Measurements from ENCODE around the gene MED12L. TPM values are rescaled to one million over a fixed set of nuclear protein-coding genes. Genes with fewer than 3 reads are reported as not detected.

MED12L gene
- total and polyA plus RNA-seq, 9 of the 15 experiments (the other 6 are each of a cell fraction or from before 2014, with no cell fraction given), result not detected

DNA sequence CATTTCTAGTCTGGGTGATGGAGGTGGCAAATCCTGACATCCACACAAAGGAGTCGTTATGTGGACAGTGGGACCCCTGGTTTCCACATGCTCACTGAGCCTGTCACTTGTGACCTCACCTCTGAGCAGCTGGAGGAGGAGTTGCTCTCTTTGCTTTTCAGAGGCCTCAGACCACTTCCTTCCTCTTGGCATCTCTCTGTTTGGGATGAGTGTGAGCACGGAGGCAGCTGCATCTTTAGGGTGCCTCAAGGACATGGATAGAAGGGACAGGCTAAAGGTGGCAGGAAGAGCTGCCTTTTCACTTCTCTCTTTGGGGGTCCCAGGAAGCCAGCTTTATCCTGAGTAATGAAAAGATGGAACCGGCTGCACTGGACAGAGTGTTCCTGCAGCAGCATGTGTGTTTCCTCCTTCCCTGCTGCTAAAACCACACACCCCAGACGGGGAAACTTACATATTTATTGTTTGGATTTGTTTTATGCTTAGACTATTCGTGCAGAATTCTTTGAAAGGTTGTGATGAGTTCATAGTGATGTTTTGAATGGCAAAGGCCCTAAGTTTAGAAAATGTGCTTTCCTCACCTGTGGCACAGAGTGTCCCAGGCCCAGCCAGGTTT lies 85.8 kb downstream of the MED12L start:
- Histone ChIP-seq H3K9ac (ENCODE audit: insufficient read depth in 1 of 2, low read depth in 2 of 2, low read length in 2 of 2) (no peak overlapping the region), H3K27me3 (ENCODE audit: control insufficient read depth in 2 of 2, insufficient read depth in 2 of 2, low read length in 2 of 2) (peaks cover 4% of the 10 kb centered on the region in 2 experiments; a peak in 3 of 5 replicates), H2AFZ (ENCODE audit: low read depth, low read length) (no peak overlapping the region), H3K4me3 (no peak overlapping the region), H3K79me2 (ENCODE audit: control insufficient read depth, insufficient read depth, low read length) (no peaks in the 10 kb centered on the region), H3K9me3 (replicated peaks; ENCODE audit: control insufficient read depth, insufficient read depth, low read depth, low read length) (no peaks in the 10 kb centered on the region), H3K27ac (ENCODE audit: extremely low read depth, low read depth, low read length) (no peak overlapping the region), H3K4me2 (ENCODE audit: insufficient read depth, low read length) (no peak overlapping the region), H3K4me1 (replicated peaks in 1 of 2; ENCODE audit: control insufficient read depth in 2 of 2, insufficient read depth in 2 of 2, low read length in 2 of 2) (no peaks in the 10 kb centered on the region), H3K9me1 (ENCODE audit: control insufficient read depth, insufficient read depth, low read length) (no peaks in the 10 kb centered on the region), H4K20me1 (replicated peaks; ENCODE audit: control insufficient read depth, insufficient read depth, low read length) (no peaks in the 10 kb centered on the region), H3K36me3 (ENCODE audit: control insufficient read depth, insufficient read depth, low read length) (no peaks in the 10 kb centered on the region)
- intact Hi-C loops (cut with micrococcal nuclease) (no loop called here), in situ Hi-C loops (cut with MboI) (no loop called here)
- FAIRE-seq, result no peak
- 0% methylated on average over 5 of the region's 5 CpGs for WGBS (ENCODE audit: insufficient coverage, low coverage, missing lambda C conversion rate)
- DNase-seq (ENCODE audit: extremely low read depth in 1 of 4, low spot score in 3 of 4), result no peak
- no peak for ATAC-seq
- BruUV-seq (replicated peaks), result no TSS peak
- ChIA-PET POLR2A (interaction anchor here (0.6 kb wide), 1 partner anchor 24 kb away, joined by 3 read pairs; no protein-coding TSS in a partner anchor), CTCF (ENCODE audit: low intra/inter-chr PET ratio) (no interaction called here)
- TF ChIP-seq, protein P1, sequence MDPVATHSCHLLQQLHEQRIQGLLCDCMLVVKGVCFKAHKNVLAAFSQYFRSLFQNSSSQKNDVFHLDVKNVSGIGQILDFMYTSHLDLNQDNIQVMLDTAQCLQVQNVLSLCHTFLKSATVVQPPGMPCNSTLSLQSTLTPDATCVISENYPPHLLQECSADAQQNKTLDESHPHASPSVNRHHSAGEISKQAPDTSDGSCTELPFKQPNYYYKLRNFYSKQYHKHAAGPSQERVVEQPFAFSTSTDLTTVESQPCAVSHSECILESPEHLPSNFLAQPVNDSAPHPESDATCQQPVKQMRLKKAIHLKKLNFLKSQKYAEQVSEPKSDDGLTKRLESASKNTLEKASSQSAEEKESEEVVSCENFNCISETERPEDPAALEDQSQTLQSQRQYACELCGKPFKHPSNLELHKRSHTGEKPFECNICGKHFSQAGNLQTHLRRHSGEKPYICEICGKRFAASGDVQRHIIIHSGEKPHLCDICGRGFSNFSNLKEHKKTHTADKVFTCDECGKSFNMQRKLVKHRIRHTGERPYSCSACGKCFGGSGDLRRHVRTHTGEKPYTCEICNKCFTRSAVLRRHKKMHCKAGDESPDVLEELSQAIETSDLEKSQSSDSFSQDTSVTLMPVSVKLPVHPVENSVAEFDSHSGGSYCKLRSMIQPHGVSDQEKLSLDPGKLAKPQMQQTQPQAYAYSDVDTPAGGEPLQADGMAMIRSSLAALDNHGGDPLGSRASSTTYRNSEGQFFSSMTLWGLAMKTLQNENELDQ (CRISPR knock-in tag; IDR thresholded peaks at IDR 0.05; ENCODE audit: borderline replicate concordance), result no peak
- TF ChIP-seq MBD2 (IDR thresholded peaks at IDR 0.05; ENCODE audit: borderline replicate concordance, low read depth) (no peak), GATA2 (CRISPR knock-in tag; IDR thresholded peaks at IDR 0.05) (no peak), SRF (CRISPR knock-in tag; IDR thresholded peaks at IDR 0.05) (no peak), ZNF75A (CRISPR knock-in tag; IDR thresholded peaks at IDR 0.05) (no peak), HLTF (IDR thresholded peaks at IDR 0.05) (no peak)
- TF ChIP-seq, protein P2, sequence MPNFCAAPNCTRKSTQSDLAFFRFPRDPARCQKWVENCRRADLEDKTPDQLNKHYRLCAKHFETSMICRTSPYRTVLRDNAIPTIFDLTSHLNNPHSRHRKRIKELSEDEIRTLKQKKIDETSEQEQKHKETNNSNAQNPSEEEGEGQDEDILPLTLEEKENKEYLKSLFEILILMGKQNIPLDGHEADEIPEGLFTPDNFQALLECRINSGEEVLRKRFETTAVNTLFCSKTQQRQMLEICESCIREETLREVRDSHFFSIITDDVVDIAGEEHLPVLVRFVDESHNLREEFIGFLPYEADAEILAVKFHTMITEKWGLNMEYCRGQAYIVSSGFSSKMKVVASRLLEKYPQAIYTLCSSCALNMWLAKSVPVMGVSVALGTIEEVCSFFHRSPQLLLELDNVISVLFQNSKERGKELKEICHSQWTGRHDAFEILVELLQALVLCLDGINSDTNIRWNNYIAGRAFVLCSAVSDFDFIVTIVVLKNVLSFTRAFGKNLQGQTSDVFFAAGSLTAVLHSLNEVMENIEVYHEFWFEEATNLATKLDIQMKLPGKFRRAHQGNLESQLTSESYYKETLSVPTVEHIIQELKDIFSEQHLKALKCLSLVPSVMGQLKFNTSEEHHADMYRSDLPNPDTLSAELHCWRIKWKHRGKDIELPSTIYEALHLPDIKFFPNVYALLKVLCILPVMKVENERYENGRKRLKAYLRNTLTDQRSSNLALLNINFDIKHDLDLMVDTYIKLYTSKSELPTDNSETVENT (CRISPR knock-in tag; IDR thresholded peaks at IDR 0.05), result no peak
- TF ChIP-seq, protein P3, sequence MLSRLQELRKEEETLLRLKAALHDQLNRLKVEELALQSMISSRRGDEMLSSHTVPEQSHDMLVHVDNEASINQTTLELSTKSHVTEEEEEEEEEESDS (CRISPR knock-in tag; IDR thresholded peaks at IDR 0.05), result no peak

All from K562 (cell line).